Epithelial cell of proximal tubule (primary cell): ENCODE measurements around the gene TTLL11. TPM values are rescaled to one million over a fixed set of nuclear protein-coding genes. Genes with fewer than 3 reads are reported as not detected.

ENCODE experiments used
- DNase-seq: peaks from one replicate; pipeline ENCODE4 v3.0.0-alpha.2; 2011; ENCODE audit warnings: low read depth
- H3K4me3 ChIP-seq: 2 replicates; pipeline ENCODE4 v1.5.1; 2011; ENCODE audit warnings: low read depth, mild to moderate bottlenecking, low read length
- total RNA-seq: library from RNA; depleted of rRNA; stranded (reverse); fragments of >200 nt; gene quantifications from 2 replicates; pipeline ENCODE4 v1.2.3, GENCODE V29; 2015
- TF ChIP-seq, protein P1 (sequence below): conservative IDR thresholded peaks from 2 replicates; pipeline ENCODE4 v1.5.1; 2012; ENCODE audit warnings: low read depth, mild to moderate bottlenecking, low read length

Gene TTLL11
- total RNA-seq, 1 donor from 2014 or later, result 0.75 TPM

GRCh38 chr9:121840838-121841760 is 252.0 kb downstream of the TTLL11 start:
- no peak overlapping the region for H3K4me3 ChIP-seq
- DNase-seq, result no peak
- TF ChIP-seq, protein P1, sequence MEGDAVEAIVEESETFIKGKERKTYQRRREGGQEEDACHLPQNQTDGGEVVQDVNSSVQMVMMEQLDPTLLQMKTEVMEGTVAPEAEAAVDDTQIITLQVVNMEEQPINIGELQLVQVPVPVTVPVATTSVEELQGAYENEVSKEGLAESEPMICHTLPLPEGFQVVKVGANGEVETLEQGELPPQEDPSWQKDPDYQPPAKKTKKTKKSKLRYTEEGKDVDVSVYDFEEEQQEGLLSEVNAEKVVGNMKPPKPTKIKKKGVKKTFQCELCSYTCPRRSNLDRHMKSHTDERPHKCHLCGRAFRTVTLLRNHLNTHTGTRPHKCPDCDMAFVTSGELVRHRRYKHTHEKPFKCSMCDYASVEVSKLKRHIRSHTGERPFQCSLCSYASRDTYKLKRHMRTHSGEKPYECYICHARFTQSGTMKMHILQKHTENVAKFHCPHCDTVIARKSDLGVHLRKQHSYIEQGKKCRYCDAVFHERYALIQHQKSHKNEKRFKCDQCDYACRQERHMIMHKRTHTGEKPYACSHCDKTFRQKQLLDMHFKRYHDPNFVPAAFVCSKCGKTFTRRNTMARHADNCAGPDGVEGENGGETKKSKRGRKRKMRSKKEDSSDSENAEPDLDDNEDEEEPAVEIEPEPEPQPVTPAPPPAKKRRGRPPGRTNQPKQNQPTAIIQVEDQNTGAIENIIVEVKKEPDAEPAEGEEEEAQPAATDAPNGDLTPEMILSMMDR, result no peak

GRCh38 chr9:121839726-121840500 is 253.2 kb downstream of the TTLL11 start:
- no peak overlapping the region for H3K4me3 ChIP-seq
- TF ChIP-seq, protein P1, result no peak
- no peak for DNase-seq

GRCh38 chr9:121838746-121839669 is 254.1 kb downstream of the TTLL11 start:
- no peak overlapping the region for H3K4me3 ChIP-seq
- DNase-seq, result no peak
- TF ChIP-seq, protein P1, result peak; percentile 11

- TF ChIP-seq, protein P1, result no peak
- H3K4me3 ChIP-seq, result no peak overlapping the region
- DNase-seq, result no peak
Measured at GRCh38 chr9:121837113-121837961, 255.8 kb downstream of the TTLL11 start.

- TF ChIP-seq, protein P1, result no peak
- DNase-seq, result no peak
- no peak overlapping the region for H3K4me3 ChIP-seq
Measured at GRCh38 chr9:121836366-121836885, 256.7 kb downstream of the TTLL11 start.
